Measurements from ENCODE around the gene CCDC116.

DNA sequence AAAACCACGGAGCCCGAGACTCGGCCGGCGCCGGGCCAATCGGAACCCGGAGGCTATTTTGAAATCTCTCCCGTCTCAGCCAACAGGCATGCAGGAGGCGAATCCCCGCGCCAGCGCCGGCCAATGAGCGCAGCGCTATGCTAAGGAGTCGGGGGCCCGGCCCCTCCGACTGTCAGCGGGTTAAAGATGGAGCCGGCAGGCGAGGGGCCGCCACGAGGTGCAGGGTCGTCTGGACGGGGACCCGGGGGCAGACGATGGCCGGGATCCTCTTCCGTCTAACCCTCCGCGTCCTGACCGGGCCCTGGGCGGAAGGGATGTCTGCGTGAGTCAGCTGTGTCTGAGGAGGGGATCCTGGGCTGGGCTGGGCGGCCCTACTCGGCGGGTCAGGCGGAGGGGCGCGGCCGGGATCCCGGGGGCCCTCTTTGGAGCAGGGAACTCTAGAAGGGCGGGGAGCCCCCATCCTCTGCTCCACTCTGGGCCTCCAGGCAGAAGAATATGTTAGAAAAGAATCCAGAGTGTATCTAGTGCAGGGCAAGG, 19.5 kb downstream of the CCDC116 start:
- TF ChIP-seq POLR2A (IDR thresholded peaks at IDR 0.05), result no peak
- TF ChIP-seq, protein P1, sequence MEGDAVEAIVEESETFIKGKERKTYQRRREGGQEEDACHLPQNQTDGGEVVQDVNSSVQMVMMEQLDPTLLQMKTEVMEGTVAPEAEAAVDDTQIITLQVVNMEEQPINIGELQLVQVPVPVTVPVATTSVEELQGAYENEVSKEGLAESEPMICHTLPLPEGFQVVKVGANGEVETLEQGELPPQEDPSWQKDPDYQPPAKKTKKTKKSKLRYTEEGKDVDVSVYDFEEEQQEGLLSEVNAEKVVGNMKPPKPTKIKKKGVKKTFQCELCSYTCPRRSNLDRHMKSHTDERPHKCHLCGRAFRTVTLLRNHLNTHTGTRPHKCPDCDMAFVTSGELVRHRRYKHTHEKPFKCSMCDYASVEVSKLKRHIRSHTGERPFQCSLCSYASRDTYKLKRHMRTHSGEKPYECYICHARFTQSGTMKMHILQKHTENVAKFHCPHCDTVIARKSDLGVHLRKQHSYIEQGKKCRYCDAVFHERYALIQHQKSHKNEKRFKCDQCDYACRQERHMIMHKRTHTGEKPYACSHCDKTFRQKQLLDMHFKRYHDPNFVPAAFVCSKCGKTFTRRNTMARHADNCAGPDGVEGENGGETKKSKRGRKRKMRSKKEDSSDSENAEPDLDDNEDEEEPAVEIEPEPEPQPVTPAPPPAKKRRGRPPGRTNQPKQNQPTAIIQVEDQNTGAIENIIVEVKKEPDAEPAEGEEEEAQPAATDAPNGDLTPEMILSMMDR (IDR thresholded peaks at IDR 0.05), result no peak

Measured in upper lobe of left lung (tissue), 4 donors.